Measurements from ENCODE around the gene CCDC116.
"Not testable (repeated sequence)": the region's sequence is repeated elsewhere in the genome, so short reads cannot be mapped to it uniquely, and the experiment has no call there.

CCDC116 gene

DNA sequence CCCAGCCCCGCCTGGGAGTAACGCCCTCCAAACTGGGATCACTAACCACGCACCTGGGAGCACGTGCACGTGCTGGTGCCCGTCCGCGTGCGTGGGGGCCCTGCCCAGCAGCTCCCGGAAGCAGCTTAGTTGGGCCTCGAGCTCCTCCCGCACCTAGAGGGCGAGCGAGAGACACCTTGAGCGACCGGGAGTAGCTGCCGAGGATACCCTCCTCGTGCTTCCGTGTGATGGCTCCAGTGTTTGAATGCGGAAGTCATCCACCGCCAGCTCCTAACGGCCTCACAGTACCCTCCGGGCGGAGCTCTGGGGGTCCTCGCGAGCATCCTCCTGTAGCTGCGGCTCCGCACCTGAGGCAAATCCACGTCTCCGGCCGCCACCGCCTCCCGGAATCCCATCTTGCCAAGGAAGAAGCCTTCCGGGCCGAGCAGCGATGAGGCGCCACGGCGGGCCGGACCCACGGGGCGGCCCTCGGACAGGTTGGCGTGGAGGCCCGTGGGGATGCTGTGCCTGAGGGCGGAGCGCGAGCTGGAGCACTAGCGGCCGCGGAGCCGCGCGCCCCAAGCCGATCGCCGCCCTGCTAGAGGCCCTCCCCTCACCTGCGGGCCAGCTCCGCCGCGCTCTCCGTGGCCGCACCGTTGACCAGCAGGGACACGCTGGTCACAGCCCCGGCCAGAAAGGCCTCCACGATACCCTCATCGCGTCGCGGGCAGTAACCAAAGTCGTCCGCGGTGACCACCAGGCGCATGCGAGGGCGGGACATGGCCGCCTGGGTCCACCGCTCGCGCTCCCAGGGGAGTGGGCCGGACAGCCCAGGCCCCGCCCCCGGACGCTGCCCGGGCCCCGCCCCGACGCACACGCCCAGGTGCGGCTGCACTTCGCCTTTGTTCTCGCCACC lies 3.1 kb upstream of the CCDC116 start, which contains the start of gene YDJC:
YDJC (minus strand) TSS at position 768 of the 895 bp plus-strand sequence; CDS start at position 760, 8 bp downstream.
- peak; percentile 91 to 93 for DNase-seq (ENCODE audit: low read depth in 1 of 2, low spot score in 1 of 2)

DNA sequence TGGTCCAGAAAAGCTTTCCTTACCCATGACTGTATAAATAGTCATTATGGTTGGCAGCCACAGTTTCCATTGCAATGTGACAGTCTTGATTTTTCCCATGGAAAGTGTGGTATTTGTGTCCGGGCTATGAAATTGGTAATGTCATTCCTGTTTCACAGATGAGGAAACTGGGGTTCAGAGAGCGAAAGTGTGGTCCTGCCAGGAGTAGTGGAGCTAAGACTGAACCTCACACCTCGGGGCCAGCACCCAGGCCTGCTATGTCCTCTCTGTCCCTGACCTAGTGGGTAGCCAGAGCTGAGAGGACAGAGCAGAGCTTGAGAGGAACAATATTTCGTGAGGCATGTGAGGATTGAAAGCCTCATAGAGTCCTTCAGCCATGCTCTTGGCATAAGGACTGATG lies 1.5 kb upstream of the CCDC116 start:
- DNase-seq (ENCODE audit: low read depth in 1 of 2, low spot score in 1 of 2) = no peak

DNA sequence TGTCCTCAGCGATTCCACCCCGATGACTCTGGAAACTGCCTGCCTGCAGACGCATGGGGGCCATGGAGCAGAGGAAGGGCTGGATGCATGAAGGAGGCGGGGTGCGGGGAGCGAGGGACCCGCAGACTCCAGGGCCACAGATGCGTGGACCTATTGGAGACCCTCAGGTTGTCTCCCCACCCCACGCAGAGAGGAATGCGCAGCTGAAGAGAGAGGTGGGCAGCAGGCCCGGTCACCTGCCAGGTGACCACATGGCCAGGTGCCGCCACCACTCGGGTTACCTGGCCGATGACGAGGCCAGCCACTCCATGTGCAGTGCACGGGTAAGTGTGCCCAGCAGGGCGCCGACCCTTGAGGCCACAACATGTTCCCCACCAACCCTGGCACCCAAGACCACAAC lies 371 bp downstream of the CCDC116 start:
- DNase-seq (ENCODE audit: low read depth in 1 of 2, low spot score in 1 of 2) = no peak

DNA sequence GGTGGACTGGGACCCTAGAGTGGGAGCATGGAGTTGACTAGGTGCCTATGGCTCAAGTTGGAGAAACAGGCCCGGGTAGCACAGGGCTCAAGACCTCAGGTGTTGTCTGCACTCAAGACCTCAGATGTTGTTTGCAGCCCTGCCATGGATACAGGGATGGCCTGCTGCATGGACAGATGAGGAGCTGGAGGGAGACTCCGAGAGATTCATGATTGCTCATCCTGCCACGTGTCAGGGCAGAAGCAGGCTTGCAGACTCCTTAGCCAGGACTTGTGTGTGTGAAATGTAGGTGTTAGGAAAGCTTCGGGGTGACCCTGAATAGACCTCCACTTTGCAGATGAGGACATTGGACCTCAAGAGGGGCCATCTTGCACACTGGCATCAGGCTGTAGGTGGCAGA lies 921 bp downstream of the CCDC116 start:
- no peak for DNase-seq (ENCODE audit: low read depth in 1 of 2, low spot score in 1 of 2)

DNA sequence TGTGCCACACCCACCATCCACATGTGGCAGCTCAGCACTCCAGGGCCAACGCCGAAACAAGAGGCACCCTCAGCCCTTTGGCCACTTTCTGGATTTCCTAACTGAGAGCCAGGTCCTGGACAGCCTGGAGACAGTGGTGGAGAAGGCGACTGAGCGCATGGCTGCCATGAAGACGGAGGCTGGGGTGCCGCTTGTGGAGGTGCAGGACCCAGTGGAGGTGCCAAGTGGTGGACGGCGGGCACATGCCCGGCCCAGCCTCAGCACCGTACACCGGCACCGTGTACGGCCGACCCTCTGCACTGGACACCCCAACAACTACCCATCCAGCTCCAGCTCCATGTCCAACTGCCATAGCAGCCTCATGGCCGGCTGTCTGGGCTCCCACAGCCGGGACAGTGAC lies 1.5 kb downstream of the CCDC116 start:
- DNase-seq (ENCODE audit: low read depth in 1 of 2, low spot score in 1 of 2) = no peak

DNA sequence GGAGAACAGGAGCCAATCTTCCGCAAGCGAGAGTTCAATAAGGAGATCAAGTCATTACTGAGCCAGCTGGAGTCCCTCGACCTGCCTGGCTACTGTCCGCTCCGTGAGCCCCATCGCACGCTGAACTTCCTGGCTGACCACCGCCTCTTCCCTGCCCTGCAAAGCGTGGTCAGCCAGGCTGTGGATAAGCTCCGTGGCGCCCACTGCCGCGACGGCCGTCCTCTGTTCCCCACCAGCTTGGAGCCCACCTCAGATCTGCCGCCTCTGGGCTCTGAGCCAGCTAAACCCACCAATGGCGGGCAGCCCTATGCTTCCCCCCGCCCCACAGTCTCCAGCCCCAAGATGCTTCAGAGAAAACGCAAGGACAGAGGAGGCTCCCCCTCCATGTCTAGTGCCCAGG lies 2.3 kb downstream of the CCDC116 start:
- no peak for DNase-seq (ENCODE audit: low read depth in 1 of 2, low spot score in 1 of 2)

DNA sequence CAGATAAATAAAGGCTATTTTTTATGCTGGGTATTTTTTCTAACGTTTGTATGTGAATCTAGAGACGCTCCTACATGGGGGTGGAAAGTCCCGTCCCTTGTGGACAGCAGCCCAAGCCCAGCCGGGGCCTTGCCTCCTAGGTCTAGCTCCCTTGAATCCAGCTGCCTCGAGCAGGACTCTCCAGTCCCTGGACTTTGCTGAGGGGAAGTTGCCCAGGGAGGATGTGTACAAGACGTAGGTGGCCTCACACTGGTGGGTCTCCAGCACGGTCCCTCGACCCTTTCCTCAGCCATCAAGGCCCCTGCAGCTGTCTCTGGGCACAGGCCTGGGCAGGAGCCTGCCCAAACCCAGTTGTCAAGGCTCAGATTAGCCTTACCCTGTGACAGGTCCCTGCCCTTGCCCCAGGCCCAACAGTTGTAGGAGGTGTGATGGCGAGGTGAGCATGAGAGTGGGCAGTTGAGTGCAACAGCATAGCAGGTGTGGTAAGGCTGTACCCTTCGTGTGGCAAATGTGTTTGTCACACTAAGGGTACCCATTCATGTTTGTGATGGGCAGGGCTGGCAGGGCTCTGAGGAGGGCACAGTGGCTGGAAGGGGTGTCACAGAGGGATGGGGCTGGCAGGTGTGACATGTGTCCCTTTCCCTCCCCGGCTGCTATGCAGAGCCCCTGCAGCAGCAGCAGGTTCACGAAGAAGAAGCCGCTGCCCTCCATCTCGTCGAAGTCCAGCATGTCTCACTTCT lies 3.4 kb downstream of the CCDC116 start:
- DNase-seq (ENCODE audit: low read depth in 1 of 2, low spot score in 1 of 2) = no peak

DNA sequence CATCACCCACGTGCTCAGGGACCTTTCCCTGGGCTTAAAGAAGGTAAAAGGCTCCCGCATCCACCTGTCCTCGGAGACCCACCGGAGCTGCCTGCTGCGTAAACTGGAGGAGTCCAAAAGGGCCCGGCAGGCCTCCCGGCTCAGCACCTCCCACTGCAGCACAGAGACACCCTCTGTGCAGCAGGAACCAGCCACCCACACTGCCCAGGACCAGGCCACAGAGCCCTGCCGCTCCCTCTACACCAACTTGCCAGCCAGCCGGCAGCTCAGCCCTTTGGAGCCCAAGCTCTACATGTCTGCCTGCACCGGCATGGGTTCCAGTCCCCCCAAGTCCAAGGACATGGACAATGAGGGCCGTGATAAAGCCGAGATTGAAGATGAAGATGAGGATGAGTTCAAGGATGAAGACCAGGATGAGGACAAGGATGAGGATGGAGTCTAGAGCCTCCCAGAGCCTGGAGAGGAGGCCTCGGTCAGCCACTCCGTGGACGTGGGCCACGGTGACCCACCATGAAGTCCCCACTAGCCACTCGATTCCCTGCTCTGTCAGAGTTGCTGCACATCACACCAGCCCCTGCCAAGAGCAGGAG lies 4.2 kb downstream of the CCDC116 start:
- DNase-seq (ENCODE audit: low read depth in 1 of 2, low spot score in 1 of 2) = no peak

DNA sequence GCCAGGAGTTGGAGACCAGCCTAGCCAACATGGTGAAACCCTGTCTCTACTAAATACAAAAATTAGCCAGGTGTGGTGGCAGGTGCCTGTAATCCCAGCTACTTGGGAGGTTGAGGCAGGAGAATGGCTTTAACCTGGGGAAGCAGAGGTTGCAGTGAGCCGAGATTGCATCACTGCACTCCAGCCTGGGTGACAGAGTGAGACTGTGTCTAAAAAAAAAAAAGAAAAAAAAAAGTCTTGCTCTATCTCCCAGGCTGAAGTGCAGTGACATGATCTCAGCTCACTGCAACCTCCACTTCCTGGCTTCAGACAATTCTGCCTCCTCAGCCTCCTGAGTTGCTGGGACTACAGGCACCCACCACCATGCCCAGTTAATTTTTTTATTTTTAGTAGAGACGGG lies 4.9 kb downstream of the CCDC116 start:
- not testable (repeated sequence) for DNase-seq (ENCODE audit: low read depth in 1 of 2, low spot score in 1 of 2)

DNA sequence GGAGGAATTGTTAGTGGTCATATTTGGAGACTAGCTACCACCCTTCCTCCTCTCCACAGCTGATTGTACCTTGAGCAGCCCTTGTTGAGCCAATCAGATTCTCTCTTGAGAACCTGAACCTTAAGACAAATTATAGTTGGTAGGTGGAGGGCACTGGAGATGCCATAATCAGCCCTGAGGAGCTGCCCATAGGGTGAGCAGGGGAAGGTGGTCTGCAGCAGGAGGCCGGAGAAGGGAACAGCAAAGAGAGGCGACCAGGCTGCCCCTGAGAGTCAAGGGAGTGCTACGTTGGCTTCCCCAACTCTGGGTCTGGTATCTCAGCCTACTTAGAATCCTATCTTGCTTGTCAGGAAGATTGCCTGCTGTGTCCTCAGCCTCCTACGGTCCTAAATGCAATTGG lies 6.8 kb downstream of the CCDC116 start:
- no peak for DNase-seq (ENCODE audit: low read depth in 1 of 2, low spot score in 1 of 2)

DNA sequence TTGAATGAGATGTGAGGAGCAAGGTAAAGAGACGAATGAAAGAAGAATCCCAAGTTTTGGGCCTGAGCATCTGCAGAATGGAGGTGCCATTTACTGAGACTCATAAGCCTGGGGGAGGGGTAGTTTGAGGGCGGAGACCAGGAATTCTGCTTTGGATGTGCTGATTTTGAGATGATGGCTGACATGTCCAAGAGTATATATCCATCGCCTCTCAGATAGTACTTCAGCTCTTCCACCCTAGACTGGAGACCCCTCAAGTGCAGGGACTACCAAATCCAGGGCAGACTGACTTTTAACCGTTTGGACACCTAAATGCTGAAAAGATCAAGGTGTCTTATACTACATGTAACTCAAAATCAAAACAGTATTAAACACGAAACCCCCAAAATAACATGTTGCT lies 8.2 kb downstream of the CCDC116 start:
- no peak for DNase-seq (ENCODE audit: low read depth in 1 of 2, low spot score in 1 of 2)

DNA sequence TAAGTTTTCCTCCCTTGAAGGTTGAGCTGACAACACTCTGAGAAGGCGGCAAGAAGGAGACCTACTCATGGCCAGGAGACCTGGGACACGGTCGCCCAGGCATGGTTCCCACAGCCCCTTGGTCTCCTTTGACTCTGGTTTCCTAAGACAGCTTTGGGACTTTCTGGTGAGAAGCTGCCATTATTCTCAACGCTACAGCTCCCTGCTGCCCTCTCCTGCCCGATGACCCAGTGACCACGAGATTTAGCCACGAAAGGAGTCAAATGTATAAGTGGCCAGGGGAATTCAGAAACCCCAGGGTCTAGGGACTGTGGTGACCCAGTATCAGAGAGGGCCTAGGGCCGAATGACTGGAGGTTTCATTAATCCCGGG lies 8.8 kb downstream of the CCDC116 start:
- no peak for DNase-seq (ENCODE audit: low read depth in 1 of 2, low spot score in 1 of 2)

DNA sequence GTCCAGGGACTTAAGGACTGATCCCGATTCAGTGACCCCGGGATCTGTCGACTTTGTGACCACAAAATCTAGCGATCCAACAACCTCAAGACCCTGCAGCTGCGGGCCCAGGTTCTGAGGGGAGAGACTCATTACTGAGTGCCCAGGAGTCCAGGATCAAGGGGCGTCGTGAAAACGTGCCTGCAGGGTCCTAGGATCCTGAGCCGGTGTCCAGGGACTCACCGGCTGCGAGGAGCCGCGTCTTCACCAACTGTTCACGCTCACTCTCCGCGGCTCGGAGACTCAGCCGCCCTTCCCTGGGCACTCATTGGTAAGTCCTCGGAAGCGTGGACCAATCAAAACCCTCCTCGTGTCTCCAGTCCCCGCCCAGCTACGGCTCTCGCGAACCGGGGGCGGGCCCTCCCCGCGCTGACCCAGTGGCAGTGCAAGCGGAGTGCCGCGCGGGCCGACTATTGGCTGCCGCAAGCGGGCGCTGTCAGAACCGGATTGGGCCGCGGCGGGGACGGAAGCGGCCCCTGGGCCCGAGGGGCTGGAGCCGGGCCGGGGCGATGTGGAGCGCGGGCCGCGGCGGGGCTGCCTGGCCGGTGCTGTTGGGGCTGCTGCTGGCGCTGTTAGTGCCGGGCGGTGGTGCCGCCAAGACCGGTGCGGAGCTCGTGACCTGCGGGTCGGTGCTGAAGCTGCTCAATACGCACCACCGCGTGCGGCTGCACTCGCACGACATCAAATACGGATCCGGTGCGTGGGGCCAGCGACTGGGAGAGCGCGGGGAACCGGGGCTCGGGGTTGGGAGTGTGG lies 9.4 kb downstream of the CCDC116 start, which contains the start of gene SDF2L1:
SDF2L1 (plus strand) TSS at position 514 of the 795 bp plus-strand sequence; CDS start at position 549, 35 bp downstream.
- DNase-seq (ENCODE audit: low read depth in 1 of 2, low spot score in 1 of 2) = peak; percentile 94 to 96

DNA sequence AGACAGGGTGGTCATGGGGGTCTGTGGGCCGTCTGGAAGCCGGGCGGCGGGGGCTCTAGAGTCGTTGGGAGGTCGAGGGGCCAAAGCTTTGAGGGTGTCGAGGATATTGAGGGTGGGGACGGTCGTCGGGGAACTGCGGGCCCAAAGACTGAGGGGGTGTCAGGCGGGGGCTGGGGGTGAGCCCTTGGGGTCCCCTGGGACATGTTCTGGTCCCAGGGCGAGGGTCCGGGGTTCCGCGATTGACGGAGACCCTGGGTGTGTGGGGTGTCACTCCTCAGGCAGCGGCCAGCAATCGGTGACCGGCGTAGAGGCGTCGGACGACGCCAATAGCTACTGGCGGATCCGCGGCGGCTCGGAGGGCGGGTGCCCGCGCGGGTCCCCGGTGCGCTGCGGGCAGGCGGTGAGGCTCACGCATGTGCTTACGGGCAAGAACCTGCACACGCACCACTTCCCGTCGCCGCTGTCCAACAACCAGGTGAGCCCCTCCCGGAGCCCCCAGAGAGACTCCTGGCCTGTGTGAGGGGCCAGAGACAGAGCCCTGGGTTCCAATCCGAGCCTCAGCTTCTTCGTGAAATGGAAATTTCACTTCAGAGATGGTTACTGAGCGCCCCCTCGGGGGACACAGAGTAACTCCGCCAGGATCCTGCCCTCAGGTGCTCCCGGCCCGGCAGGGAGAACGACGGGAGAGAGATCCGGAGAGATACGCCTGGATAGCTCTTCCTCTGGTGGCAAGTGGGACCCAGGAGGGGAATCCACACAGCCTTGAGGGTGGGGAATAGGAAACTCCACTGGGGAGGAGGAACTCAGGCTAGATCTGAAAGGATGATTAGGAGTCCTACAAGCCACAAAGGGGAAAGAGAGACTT lies 10.3 kb downstream of the CCDC116 start:
- DNase-seq (ENCODE audit: low read depth in 1 of 2, low spot score in 1 of 2) = peak in 1 of 2 donors; percentile 17

DNA sequence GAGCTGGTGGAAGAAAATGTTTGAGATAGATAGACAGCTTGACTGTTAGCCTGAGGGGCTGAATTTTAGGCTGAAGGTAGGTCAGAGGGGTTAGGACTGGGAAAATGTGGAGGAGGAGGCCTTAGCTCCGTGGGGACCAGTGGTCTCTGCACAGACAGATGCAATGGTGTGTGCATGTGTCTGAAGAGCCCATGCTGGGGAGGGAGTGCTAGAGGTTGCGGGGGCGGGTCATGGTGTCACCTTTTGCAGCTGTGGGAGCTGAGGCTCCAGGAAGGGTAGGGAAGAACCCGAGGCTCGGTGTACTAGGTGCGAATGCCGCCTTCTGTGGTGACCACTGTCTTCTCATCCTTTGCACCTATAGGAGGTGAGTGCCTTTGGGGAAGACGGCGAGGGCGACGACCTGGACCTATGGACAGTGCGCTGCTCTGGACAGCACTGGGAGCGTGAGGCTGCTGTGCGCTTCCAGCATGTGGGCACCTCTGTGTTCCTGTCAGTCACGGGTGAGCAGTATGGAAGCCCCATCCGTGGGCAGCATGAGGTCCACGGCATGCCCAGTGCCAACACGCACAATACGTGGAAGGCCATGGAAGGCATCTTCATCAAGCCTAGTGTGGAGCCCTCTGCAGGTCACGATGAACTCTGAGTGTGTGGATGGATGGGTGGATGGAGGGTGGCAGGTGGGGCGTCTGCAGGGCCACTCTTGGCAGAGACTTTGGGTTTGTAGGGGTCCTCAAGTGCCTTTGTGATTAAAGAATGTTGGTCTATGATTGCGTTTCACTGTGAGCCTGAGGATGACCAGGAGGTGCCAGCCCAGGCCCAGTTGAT lies 11.2 kb downstream of the CCDC116 start:
- DNase-seq (ENCODE audit: low read depth in 1 of 2, low spot score in 1 of 2) = no peak

DNA sequence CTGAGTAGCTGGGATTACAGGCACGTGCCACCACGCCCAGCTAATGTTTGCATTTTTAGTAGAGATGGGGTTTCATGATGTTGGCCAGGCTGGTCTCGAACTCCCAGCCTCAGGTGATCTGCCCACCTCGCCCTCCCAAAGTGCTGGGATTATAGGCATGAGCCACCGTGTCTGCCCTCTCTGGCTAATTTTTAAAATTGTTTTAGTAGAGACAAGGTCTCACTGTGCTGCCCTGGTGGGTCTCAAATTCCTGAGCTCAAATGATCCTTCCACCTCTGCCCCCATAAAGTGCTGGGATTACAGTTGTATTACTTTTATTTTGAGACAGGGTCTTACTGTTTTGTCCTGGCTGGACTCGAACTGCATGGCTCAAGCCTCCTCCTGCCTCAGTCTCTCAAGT lies 13.0 kb downstream of the CCDC116 start:
- DNase-seq (ENCODE audit: low read depth in 1 of 2, low spot score in 1 of 2) = not testable (repeated sequence)

DNA sequence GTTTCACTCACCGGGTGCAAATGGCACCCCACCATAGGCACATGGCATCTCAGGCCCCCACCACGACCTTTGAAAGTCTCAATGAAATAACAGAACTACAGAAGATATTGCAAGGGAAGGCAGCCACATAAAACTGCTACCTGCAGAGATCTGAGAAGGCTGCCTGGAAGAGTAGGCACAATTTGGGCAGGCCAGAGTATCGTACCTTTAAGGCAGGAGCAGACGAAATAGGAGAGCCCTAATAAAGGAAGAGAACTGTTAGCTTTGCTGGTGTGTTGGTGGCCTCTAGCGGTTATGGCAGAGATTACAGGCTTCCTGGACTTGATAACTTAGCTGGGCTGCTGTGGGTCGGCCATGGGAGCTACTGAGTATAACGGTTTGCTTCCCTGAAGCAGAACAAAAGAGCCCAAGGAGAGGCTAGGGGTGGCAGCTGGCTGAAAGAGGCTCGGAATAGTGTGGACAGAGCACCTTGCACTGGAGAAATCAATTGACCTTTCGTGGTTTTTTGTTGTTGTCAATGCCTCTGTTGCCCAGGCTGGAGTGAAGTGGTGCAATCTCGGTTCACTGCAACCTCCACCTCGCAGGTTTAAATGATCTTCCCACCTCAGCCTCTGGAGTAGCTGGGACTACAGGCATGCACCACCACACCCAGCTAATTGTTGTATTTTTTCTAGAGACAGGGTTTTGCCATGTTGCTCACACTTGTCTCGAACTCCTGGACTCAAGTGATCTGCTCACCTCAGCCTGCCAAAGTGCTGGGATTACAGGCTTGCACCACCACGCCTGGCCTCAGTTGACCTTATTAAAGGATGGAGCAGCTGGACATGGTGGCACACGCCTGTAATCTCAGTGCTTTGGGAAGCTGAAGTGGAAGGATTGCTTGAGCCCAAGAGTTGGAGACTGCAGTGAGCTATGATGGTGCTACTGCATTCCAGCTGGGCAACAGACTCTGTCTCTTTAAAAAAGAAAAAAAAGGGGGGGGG lies 14.3 kb downstream of the CCDC116 start:
- DNase-seq (ENCODE audit: low read depth in 1 of 2, low spot score in 1 of 2) = peak in 1 of 2 donors; percentile 59

DNA sequence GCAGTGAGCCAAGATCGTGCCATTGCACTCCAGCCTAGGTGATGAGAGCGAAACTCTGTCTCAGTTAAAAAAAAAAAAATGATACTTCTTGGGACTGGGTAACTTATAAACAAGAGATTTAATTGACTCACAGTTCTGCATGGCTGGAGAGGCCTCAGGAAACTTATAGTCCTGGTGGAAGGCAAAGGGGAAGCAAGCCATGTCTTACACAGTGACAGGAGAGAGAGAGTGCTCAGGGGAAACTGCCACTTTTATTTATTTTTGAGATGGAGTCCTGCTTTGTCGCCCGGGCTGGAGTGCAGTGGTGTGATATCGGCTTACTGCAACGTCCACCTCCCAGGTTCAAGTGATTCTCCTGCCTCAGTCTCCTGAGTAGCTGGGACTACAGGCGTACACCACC lies 17.7 kb downstream of the CCDC116 start:
- DNase-seq (ENCODE audit: low read depth in 1 of 2, low spot score in 1 of 2) = no peak
